Upper lobe of left lung (tissue), 4 donors: ENCODE data around the gene ZNF385D.

ENCODE experiments used
- CTCF ChIP-seq, 6 experiments: fragments of 450-650 bp in 4 of 6; fragments of 200-600 bp in 2 of 6; sonication (generic) in 2 of 6; IDR thresholded peaks; one replicate each; pipeline ENCODE4 v1.5.1; 2016 to 2019; ENCODE audit warnings: antibody characterized with exemption in 6 of 6
- POLR2A ChIP-seq, 4 donors: fragments of 450-650 bp; IDR thresholded peaks; one replicate each; pipeline ENCODE4 v1.5.1; 2016 to 2017; ENCODE audit warnings: antibody characterized with exemption in 4 of 4, mild to moderate bottlenecking in 2 of 4

- TF ChIP-seq POLR2A (IDR thresholded peaks at IDR 0.05) (no peak), CTCF (IDR thresholded peaks at IDR 0.05) (no peak)
Observed at GRCh38 chr3:21654662-21655061, 96.3 kb downstream of the ZNF385D start.
